OCI-LY7 (cell line): Measurements from ENCODE around the gene CDC42EP3. TPM values are rescaled to one million over a fixed set of nuclear protein-coding genes. Genes with fewer than 3 reads are reported as not detected.

Experiments used
- BruUV-seq: library from RNA; stranded (reverse); fragments of 400-500 nt; replicated peaks from 2 replicates; lab custom pipeline; 2021; lab: Mats Ljungman, UMichigan
- CTCF ChIA-PET: fragments of 300-600 bp; sonication (Branson Sonifier 250); formaldehyde crosslinking; loops from one replicate; lab custom pipeline; 2022; ENCODE audit warnings: antibody characterized with exemption; ENCODE audit not compliant: unreplicated experiment; lab: Charles Lee
- POLR2A ChIA-PET: fragments of 300-600 bp; sonication (Branson Sonifier 250); formaldehyde crosslinking; loops from one replicate; lab custom pipeline; 2022; ENCODE audit warnings: antibody characterized with exemption; lab: Charles Lee
- DNase-seq: peaks from one replicate; pipeline ENCODE4 v3.0.0-alpha.2; 2015; ENCODE audit warnings: low spot score
- H2AFZ ChIP-seq: fragments of 200-600 bp; sonication (generic), shearing (Covaris generic); 2 replicates; pipeline ENCODE4 v1.6.1; 2014; ENCODE audit warnings: mild to moderate bottlenecking, antibody characterized with exemption, low read length, moderate library complexity
- H3K27ac ChIP-seq: fragments of 200-600 bp; sonication (generic); 2 replicates; pipeline ENCODE4 v1.5.1; 2014; ENCODE audit warnings: mixed run types, low read depth, mild to moderate bottlenecking, moderate library complexity, low read length, inconsistent platforms; ENCODE audit not compliant: poor library complexity, severe bottlenecking
- H3K36me3 ChIP-seq: fragments of 200-600 bp; sonication (generic); 2 replicates; pipeline ENCODE4 v1.6.1; 2014; ENCODE audit warnings: mild to moderate bottlenecking, antibody characterized with exemption, low read length, moderate library complexity, mixed read lengths; ENCODE audit not compliant: insufficient read depth
- H3K4me1 ChIP-seq: fragments of 200-600 bp; sonication (generic); 2 replicates; pipeline ENCODE4 v1.5.1; 2014; ENCODE audit warnings: mild to moderate bottlenecking, low read length; ENCODE audit not compliant: insufficient read depth, poor library complexity, severe bottlenecking
- H3K4me2 ChIP-seq: fragments of 200-600 bp; sonication (generic); 2 replicates; pipeline ENCODE4 v1.6.1; 2014; ENCODE audit warnings: mild to moderate bottlenecking, low read length
- H3K4me3 ChIP-seq: fragments of 200-600 bp; sonication (generic); 2 replicates; pipeline ENCODE4 v1.5.1; 2014; ENCODE audit warnings: mild to moderate bottlenecking, low read depth, low read length; ENCODE audit not compliant: poor library complexity, severe bottlenecking
- H3K79me2 ChIP-seq: fragments of 200-600 bp; sonication (generic); 2 replicates; pipeline ENCODE4 v1.6.1; 2016; ENCODE audit warnings: low read depth, mild to moderate bottlenecking, low read length, moderate library complexity, mixed read lengths; ENCODE audit not compliant: insufficient read depth
- H3K9me2 ChIP-seq: fragments of 200-600 bp; sonication (generic); 2 replicates; pipeline ENCODE4 v1.6.1; 2016; ENCODE audit warnings: mild to moderate bottlenecking, low read length, mixed read lengths; ENCODE audit not compliant: insufficient read depth
- H3K9me3 ChIP-seq: fragments of 200-600 bp; sonication (generic); 2 replicates; pipeline ENCODE4 v1.6.1; 2014; ENCODE audit warnings: mild to moderate bottlenecking, mixed run types, low read length, mixed read lengths
- H4K20me1 ChIP-seq: fragments of 200-600 bp; sonication (generic); 2 replicates; pipeline ENCODE4 v1.6.1; 2014; ENCODE audit warnings: mild to moderate bottlenecking, antibody characterized with exemption, low read length, moderate library complexity, mixed read lengths; ENCODE audit not compliant: insufficient read depth
- EZH2phosphoT487 ChIP-seq: fragments of 200-600 bp; sonication (generic); IDR thresholded peaks from 2 replicates; pipeline ENCODE4 v1.6.1; 2018; ENCODE audit warnings: low read depth, borderline replicate concordance, mild to moderate bottlenecking, mixed run types, antibody characterized with exemption, low read length, moderate library complexity, mixed read lengths
- intact Hi-C: fragments of 100-400 bp; cut with micrococcal nuclease; formaldehyde crosslinking; loops from one replicate; pipeline ENCODE4 v1.10.0; 2022; ENCODE audit not compliant: unreplicated experiment
- total RNA-seq, 2 experiments: library from RNA; depleted of rRNA in 1 of 2; stranded (reverse); fragments of >200 nt in 1 of 2; shearing (Covaris generic) in 1 of 2; gene quantifications; 2 replicates each; pipeline ENCODE4 v1.2.3, GENCODE V29; 2014 to 2022
- TF ChIP-seq, protein P1 (sequence below): fragments of 200-600 bp; sonication (generic); conservative IDR thresholded peaks from 2 replicates; pipeline ENCODE4 v1.5.1; 2014; ENCODE audit warnings: mild to moderate bottlenecking, antibody characterized with exemption, low read length, moderate library complexity, mixed read lengths

CDC42EP3 gene
- total RNA-seq, 2 experiments from 2014 or later: 7.2 to 22.9 TPM

DNA sequence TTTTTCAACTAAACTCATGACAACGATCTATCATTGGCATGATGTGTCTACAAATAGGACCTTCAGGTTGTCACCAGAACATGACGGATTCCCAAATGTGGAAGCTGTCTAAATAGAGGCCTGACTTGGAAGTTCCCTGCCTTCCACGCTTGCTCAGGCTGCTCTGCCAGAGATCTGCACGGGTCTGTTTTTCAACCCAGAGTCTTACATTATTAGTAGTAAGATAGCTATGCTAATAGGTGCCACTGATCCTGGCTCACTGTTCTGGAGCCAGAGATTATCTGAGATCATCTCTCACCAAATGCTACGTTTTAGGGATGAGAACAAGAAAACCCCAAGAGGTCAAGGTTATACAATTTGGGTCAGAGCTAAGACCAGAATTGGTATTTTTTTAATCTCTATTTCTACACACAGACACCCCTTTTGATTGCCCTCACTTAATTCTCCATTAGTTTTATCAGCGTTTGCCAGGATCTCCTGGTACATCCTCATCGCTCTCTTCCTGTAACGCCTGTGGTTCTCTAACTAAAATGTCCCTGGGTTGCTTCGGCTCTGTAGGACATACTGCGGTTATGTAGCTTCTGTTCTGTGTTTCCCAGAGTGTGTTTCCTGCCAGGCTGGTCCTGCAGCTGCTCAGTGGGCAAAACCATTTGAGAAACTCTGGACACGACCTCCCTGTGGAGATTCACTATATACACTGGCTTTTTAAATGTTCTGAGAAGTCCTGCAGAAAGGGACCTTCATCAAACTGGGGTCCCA lies 5.7 kb downstream of the CDC42EP3 start:
- Histone ChIP-seq H4K20me1 (0 out of 2 replicates have a peak, but pooled peaks cover 7% of the 10 kb centered on the region), H3K4me2 (peak overlapping the region; percentile 5; the same call in 1 of the 2 replicates), H3K4me1 (peaks cover 39% of the 10 kb centered on the region), H3K27ac (no peak overlapping the region), H3K79me2 (peaks cover 21% of the 10 kb centered on the region; the same call in 1 of the 2 replicates), H3K9me2 (no peaks in the 10 kb centered on the region), H3K9me3 (no peaks in the 10 kb centered on the region), H3K36me3 (no peaks in the 10 kb centered on the region), H2AFZ (no peak overlapping the region), H3K4me3 (no peak overlapping the region)
- BruUV-seq: no TSS peak
- TF ChIP-seq EZH2phosphoT487: no peak
- TF ChIP-seq, protein P1, sequence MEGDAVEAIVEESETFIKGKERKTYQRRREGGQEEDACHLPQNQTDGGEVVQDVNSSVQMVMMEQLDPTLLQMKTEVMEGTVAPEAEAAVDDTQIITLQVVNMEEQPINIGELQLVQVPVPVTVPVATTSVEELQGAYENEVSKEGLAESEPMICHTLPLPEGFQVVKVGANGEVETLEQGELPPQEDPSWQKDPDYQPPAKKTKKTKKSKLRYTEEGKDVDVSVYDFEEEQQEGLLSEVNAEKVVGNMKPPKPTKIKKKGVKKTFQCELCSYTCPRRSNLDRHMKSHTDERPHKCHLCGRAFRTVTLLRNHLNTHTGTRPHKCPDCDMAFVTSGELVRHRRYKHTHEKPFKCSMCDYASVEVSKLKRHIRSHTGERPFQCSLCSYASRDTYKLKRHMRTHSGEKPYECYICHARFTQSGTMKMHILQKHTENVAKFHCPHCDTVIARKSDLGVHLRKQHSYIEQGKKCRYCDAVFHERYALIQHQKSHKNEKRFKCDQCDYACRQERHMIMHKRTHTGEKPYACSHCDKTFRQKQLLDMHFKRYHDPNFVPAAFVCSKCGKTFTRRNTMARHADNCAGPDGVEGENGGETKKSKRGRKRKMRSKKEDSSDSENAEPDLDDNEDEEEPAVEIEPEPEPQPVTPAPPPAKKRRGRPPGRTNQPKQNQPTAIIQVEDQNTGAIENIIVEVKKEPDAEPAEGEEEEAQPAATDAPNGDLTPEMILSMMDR: no peak
- intact Hi-C loops: loop anchor here (10.0 kb wide), 1 partner anchor 1459 kb away; the partner anchor contains the start of gene SOS1
- POLR2A ChIA-PET: interaction anchor here (0.6 to 1.2 kb wide), 4 partner anchors 9 to 677 kb away, joined by 3 to 10 read pairs (median 6); no protein-coding TSS in a partner anchor
- CTCF ChIA-PET: interaction anchor here (1.0 kb wide), 1 partner anchor 11 kb away, joined by 4 read pairs; no protein-coding TSS in a partner anchor
- no peak for DNase-seq

DNA sequence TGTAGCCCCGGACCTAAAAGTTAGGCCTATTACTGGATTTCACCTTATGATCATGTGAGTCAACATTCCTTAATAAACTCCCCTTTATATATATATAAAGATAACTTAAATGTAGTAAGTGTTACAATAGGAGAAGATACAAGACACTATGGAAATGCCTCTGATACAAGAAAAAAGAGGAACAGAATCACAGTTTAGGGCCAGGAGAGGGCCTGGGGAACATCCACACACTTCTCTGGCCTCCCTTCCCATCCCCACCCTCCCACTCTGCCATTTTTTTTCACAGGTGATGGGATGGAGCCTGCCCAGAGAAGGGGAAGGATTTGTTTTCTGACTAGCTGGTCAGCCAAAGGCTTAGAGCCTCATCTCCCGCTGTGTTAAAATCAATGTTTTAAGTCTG lies 6.4 kb downstream of the CDC42EP3 start:
- intact Hi-C loops: loop anchor here (10.0 kb wide), 1 partner anchor 1460 kb away; the partner anchor contains the start of gene SOS1
- Histone ChIP-seq H3K9me3 (no peaks in the 10 kb centered on the region), H2AFZ (no peak overlapping the region), H3K4me3 (no peak overlapping the region), H4K20me1 (0 out of 2 replicates have a peak, but pooled peaks cover under 1% of the 10 kb centered on the region), H3K36me3 (no peaks in the 10 kb centered on the region), H3K27ac (no peak overlapping the region), H3K79me2 (peaks cover 14% of the 10 kb centered on the region; the same call in 1 of the 2 replicates), H3K4me2 (no peak overlapping the region), H3K4me1 (peaks cover 32% of the 10 kb centered on the region), H3K9me2 (no peaks in the 10 kb centered on the region)
- POLR2A ChIA-PET: interaction anchor here (0.6 to 1.2 kb wide), 3 partner anchors 8 to 678 kb away, joined by 5 to 10 read pairs (median 6); no protein-coding TSS in a partner anchor
- CTCF ChIA-PET: interaction anchor here (1.0 kb wide), 1 partner anchor 10 kb away, joined by 4 read pairs; no protein-coding TSS in a partner anchor
- TF ChIP-seq EZH2phosphoT487: no peak
- TF ChIP-seq, protein P1: no peak
- BruUV-seq: no TSS peak
- no peak for DNase-seq
